Natural killer cell (primary cell): Measurements from ENCODE around the gene BCOR. TPM values are rescaled to one million over a fixed set of nuclear protein-coding genes. Genes with fewer than 3 reads are reported as not detected.

ENCODE experiments used
- ATAC-seq, 3 donors: fragments of 150-1000 bp in 2 of 3; fragments of 200-7000 bp in 1 of 3; cut with Tn5 transposase; 1 replicate in 1 of 3; 2 replicates in 2 of 3; pipeline ENCODE4 v1.10.0; 2021; ENCODE audit warnings: mild to moderate bottlenecking in 2 of 3, moderate library complexity in 2 of 3
- DNase-seq, 2 donors: peaks; one replicate each; pipeline versions ENCODE4 v3.0.0 to v3.0.0-alpha.2; 2013 to 2021; ENCODE audit warnings: mixed read lengths in 1 of 2
- H3K27ac ChIP-seq: one replicate; pipeline ENCODE4 v1.5.1; 2013; ENCODE audit warnings: mild to moderate bottlenecking, low read length
- H3K27me3 ChIP-seq: one replicate; pipeline ENCODE4 v1.6.1; 2013; ENCODE audit warnings: low read length; ENCODE audit not compliant: control insufficient read depth, insufficient read depth
- H3K36me3 ChIP-seq: one replicate; pipeline ENCODE4 v1.6.1; 2013; ENCODE audit warnings: low read length; ENCODE audit not compliant: control insufficient read depth, insufficient read depth
- H3K4me1 ChIP-seq: one replicate; pipeline ENCODE4 v1.6.1; 2013; ENCODE audit warnings: low read length; ENCODE audit not compliant: control insufficient read depth, insufficient read depth
- H3K4me3 ChIP-seq: one replicate; pipeline ENCODE4 v1.5.1; 2013; ENCODE audit warnings: low read length
- H3K9me3 ChIP-seq: one replicate; pipeline ENCODE4 v1.6.1; 2013; ENCODE audit warnings: low read length; ENCODE audit not compliant: control insufficient read depth, insufficient read depth
- H3K27ac Mint-ChIP-seq, 2 donors: one replicate each; pipeline ENCODE4 v1.8.0; 2022; ENCODE audit warnings: mild to moderate bottlenecking in 2 of 2, mixed read lengths in 2 of 2, moderate library complexity in 1 of 2
- H3K27me3 Mint-ChIP-seq, 2 donors: one replicate each; pipeline ENCODE4 v1.8.0; 2022; ENCODE audit warnings: low read depth in 2 of 2, mixed read lengths in 2 of 2
- H3K36me3 Mint-ChIP-seq: one replicate; pipeline ENCODE4 v1.8.0; 2022; ENCODE audit warnings: mixed read lengths
- H3K4me1 Mint-ChIP-seq, 2 donors: one replicate each; pipeline ENCODE4 v1.8.0; 2022; ENCODE audit warnings: mixed read lengths in 2 of 2
- H3K4me3 Mint-ChIP-seq: one replicate; pipeline ENCODE4 v1.8.0; 2022; ENCODE audit warnings: mild to moderate bottlenecking, moderate library complexity, mixed read lengths
- H3K9me3 Mint-ChIP-seq, 2 donors: one replicate each; pipeline ENCODE4 v1.8.0; 2022; ENCODE audit warnings: mixed read lengths in 2 of 2
- CTCF ChIP-seq: fragments of 200-600 bp; IDR thresholded peaks from one replicate; pipeline ENCODE4 v1.8.0; 2022; ENCODE audit warnings: antibody characterized with exemption
- whole genome bisulfite sequencing: methylation state at CpG from one replicate; pipeline ENCODE4 v1.1.7; 2013; ENCODE audit warnings: missing lambda C conversion rate; ENCODE audit not compliant: insufficient coverage; 5-methylcytosine and 5-hydroxymethylcytosine counted together
- intact Hi-C: fragments of 100-400 bp; cut with micrococcal nuclease; formaldehyde crosslinking; loops from one replicate; pipeline ENCODE4 v1.14.2; 2022
- total RNA-seq, 4 donors: library from RNA; stranded (reverse); fragments of 120-200 nt in 1 of 4; gene quantifications; one replicate each; pipeline versions ENCODE4 v1.2.3 to v1.2.4, GENCODE V29; 2013 to 2022

The BCOR gene
- total RNA-seq, 3 donors from 2014 or later (not counting 1 experiment from before 2014, with no cell fraction given): 20.0 to 35.2 (median 29.2) TPM

DNA sequence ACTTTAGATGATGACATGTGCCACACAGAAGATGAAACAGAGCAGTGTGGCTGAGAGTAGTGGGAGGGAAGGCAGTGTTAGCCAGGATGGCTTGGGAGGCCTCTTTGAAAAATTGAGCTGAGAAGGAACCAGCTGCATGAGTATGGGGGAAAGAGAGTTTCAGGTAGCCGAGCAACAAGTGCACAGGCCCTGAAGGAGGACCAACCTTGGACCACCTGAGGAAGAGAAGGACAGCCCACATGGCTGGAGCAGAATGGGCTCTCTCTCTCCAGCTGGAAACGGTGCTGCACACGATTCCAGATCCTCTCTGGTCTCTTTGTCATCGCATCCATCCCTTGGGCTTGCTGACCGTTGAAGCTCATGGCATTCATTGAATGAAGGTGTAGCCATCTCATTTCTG lies 23.9 kb upstream of the BCOR start:
- H3K4me3 Mint-ChIP-seq: no peak overlapping the region
- no peaks in the 10 kb centered on the region for H3K9me3 ChIP-seq
- DNase-seq (no peak), ATAC-seq (no peak)
- 91% methylated on average over 5 of the region's 5 CpGs for WGBS
- H3K27ac Mint-ChIP-seq: no peak overlapping the region
- H3K4me1 Mint-ChIP-seq: peaks cover 5 to 14% of the 10 kb centered on the region in 2 donors
- H3K27ac ChIP-seq: no peak overlapping the region
- intact Hi-C loops: no loop called here
- H3K27me3 ChIP-seq: no peaks in the 10 kb centered on the region
- H3K36me3 Mint-ChIP-seq: no peaks in the 10 kb centered on the region
- no peaks in the 10 kb centered on the region for H3K9me3 Mint-ChIP-seq
- H3K4me3 ChIP-seq: no peak overlapping the region
- TF ChIP-seq CTCF: no peak
- H3K27me3 Mint-ChIP-seq: peaks cover 6 to 10% of the 10 kb centered on the region in 2 donors
- peaks cover 7% of the 10 kb centered on the region for H3K4me1 ChIP-seq
- H3K36me3 ChIP-seq: no peaks in the 10 kb centered on the region

- TF ChIP-seq CTCF: no peak
- H3K36me3 Mint-ChIP-seq: no peaks in the 10 kb centered on the region
- H3K36me3 ChIP-seq: no peaks in the 10 kb centered on the region
- peaks cover 5 to 14% of the 10 kb centered on the region in 2 donors for H3K4me1 Mint-ChIP-seq
- H3K27ac Mint-ChIP-seq: no peak overlapping the region
- H3K4me1 ChIP-seq: peaks cover 7% of the 10 kb centered on the region
- no peaks in the 10 kb centered on the region for H3K9me3 ChIP-seq
- WGBS: 60% methylated on average over 11 of the region's 11 CpGs
- intact Hi-C loops: no loop called here
- H3K4me3 Mint-ChIP-seq: no peak overlapping the region
- no peak overlapping the region for H3K4me3 ChIP-seq
- ATAC-seq: peak in 1 of 3 donors; percentile 25
- DNase-seq: no peak
- peaks cover 6 to 10% of the 10 kb centered on the region in 2 donors for H3K27me3 Mint-ChIP-seq
- H3K27ac ChIP-seq: no peak overlapping the region
- no peaks in the 10 kb centered on the region for H3K27me3 ChIP-seq
- no peaks in the 10 kb centered on the region for H3K9me3 Mint-ChIP-seq
These were observed 23.3 kb upstream of the BCOR start for GRCh38 chrX:40120838-40121580.

- 91% methylated on average over 5 of the region's 6 CpGs for WGBS
- Mint-ChIP-seq H3K27ac (no peak overlapping the region), H3K4me3 (no peak overlapping the region), H3K36me3 (no peaks in the 10 kb centered on the region), H3K27me3 (peaks cover 6 to 10% of the 10 kb centered on the region in 2 donors), H3K4me1 (peaks cover 5 to 14% of the 10 kb centered on the region in 2 donors), H3K9me3 (no peaks in the 10 kb centered on the region)
- no peaks in the 10 kb centered on the region for H3K27me3 ChIP-seq
- peaks cover 7% of the 10 kb centered on the region for H3K4me1 ChIP-seq
- no peak for TF ChIP-seq CTCF
- no peaks in the 10 kb centered on the region for H3K36me3 ChIP-seq
- no peak overlapping the region for H3K4me3 ChIP-seq
- intact Hi-C loops: no loop called here
- ATAC-seq: no peak
- H3K27ac ChIP-seq: no peak overlapping the region
- DNase-seq: no peak
- no peaks in the 10 kb centered on the region for H3K9me3 ChIP-seq
These were observed 20.0 kb upstream of the BCOR start for GRCh38 chrX:40117715-40118285.
